Activated CD4-positive, alpha-beta T cell treated with anti-CD3 and anti-CD28 coated beads, Interleukin-2, amount 50 U/mL, for 24 hours (primary cell): ENCODE measurements around the gene UNC119.

ENCODE experiments used
- DNase-seq, 2 donors: peaks; one replicate each; pipeline ENCODE4 v3.0.0-alpha.2; 2020; ENCODE audit warnings: low read depth in 1 of 2, low spot score in 1 of 2

The UNC119 gene

GRCh38 chr17:28545141-28545503 is 7.3 kb downstream of the UNC119 start:
- no peak for DNase-seq

GRCh38 chr17:28544402-28545140 is 7.9 kb downstream of the UNC119 start:
- no peak for DNase-seq

- DNase-seq: no peak
These were observed 11.0 kb downstream of the UNC119 start for GRCh38 chr17:28541439-28541838.

GRCh38 chr17:28540231-28540630 is 12.2 kb downstream of the UNC119 start:
- DNase-seq: no peak

GRCh38 chr17:28538296-28538895 is 14.0 kb downstream of the UNC119 start:
- no peak for DNase-seq

GRCh38 chr17:28537219-28537610 is 15.2 kb downstream of the UNC119 start:
- no peak for DNase-seq

- no peak for DNase-seq
These were observed 15.7 kb downstream of the UNC119 start for GRCh38 chr17:28536532-28537218.

GRCh38 chr17:28534740-28535375 is 17.6 kb downstream of the UNC119 start:
- DNase-seq: no peak

GRCh38 chr17:28533091-28533807 is 19.2 kb downstream of the UNC119 start:
- DNase-seq: no peak

GRCh38 chr17:28532050-28532960 is 20.1 kb downstream of the UNC119 start:
- DNase-seq: no peak

- no peak for DNase-seq
These were observed 21.5 kb downstream of the UNC119 start for GRCh38 chr17:28530926-28531325.

- DNase-seq: no peak
These were observed 22.2 kb downstream of the UNC119 start for GRCh38 chr17:28530250-28530649.

- DNase-seq: no peak
These were observed 23.4 kb downstream of the UNC119 start for GRCh38 chr17:28529013-28529400.

- DNase-seq: no peak
These were observed 24.0 kb downstream of the UNC119 start for GRCh38 chr17:28528327-28529012.

GRCh38 chr17:28527859-28528258 is 24.6 kb downstream of the UNC119 start:
- no peak for DNase-seq

- no peak for DNase-seq
These were observed 25.2 kb downstream of the UNC119 start for GRCh38 chr17:28527181-28527681.

GRCh38 chr17:28526381-28526780 is 26.0 kb downstream of the UNC119 start:
- DNase-seq: no peak

GRCh38 chr17:28524476-28525424 is 27.7 kb downstream of the UNC119 start:
- DNase-seq: no peak
